GM12865 (cell line): ENCODE data around the gene FXR2.

ENCODE experiments used
- DNase-seq: peaks from one replicate; pipeline ENCODE4 v3.0.0; 2010; ENCODE audit warnings: low read depth
- H3K4me3 ChIP-seq: 2 replicates; pipeline ENCODE4 v1.5.1; 2011; ENCODE audit warnings: mild to moderate bottlenecking, low read depth, low read length, control low read depth
- CTCF ChIP-seq: IDR thresholded peaks from 2 replicates; pipeline ENCODE4 v1.5.1; 2011; ENCODE audit warnings: low read length, control low read depth, low read depth, inconsistent platforms; ENCODE audit not compliant: insufficient read depth; ENCODE audit errors: missing control alignments

FXR2 gene

GRCh38 chr17:7553356-7553755 is 61.3 kb downstream of the FXR2 start:
- H3K4me3 ChIP-seq: no peak overlapping the region
- no peak for DNase-seq
- TF ChIP-seq CTCF: no peak

GRCh38 chr17:7552621-7553051 is 62.1 kb downstream of the FXR2 start:
- DNase-seq: peak; percentile 92
- no peak overlapping the region for H3K4me3 ChIP-seq
- no peak for TF ChIP-seq CTCF

GRCh38 chr17:7551396-7551795 is 63.3 kb downstream of the FXR2 start:
- H3K4me3 ChIP-seq: no peak overlapping the region
- DNase-seq: no peak
- no peak for TF ChIP-seq CTCF

GRCh38 chr17:7550344-7550743 is 64.4 kb downstream of the FXR2 start:
- H3K4me3 ChIP-seq: no peak overlapping the region
- DNase-seq: no peak
- TF ChIP-seq CTCF: no peak

GRCh38 chr17:7549401-7550055 is 65.2 kb downstream of the FXR2 start:
- DNase-seq: no peak
- no peak for TF ChIP-seq CTCF
- no peak overlapping the region; the same call in 1 of the 2 replicates for H3K4me3 ChIP-seq

- no peak for DNase-seq
- no peak for TF ChIP-seq CTCF
- peak within 1 kb of the TSS; percentile 46 for H3K4me3 ChIP-seq
Observed at GRCh38 chr17:7548585-7549400, 65.9 kb downstream of the FXR2 start, which contains the start of gene TNFSF12. TSS of gene TNFSF12 (plus strand) at chr17:7549058. CDS start at chr17:7549154, 96 bp downstream.
